ENCODE results near the gene CDCA5.

Gene CDCA5

DNA sequence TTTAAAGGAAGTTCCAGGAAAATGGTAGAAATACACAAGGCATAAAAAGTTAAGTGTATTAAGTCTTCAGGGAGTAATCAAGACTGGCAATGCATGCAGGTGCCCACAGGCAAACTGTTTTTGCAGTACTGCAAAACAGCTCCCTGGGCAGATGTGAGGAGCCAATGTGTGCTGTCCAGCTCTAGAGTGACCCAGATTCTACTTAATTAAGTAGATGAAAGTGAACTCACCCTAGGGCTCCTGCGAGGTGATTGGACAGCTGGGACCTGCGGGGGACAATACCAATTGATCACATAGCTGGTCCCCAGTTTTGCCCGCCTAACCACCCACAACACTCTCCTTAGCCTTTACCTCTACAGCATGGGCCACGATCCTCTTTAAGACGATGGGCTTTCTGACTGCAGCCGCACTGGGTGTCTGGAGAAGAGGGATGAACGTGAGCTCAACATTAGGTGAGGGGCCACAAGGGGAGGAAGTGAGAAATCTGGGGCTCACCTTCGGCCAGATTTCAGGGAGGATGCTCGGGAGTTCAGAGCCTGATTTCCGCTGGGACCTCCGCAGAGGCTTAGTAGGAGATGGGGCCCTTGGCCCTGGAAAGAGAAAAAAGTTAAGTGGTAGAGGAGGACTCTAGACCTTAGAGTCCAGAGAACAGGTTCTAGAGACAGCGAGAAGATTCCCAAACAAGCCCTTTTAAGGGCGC is 556 bp downstream of the CDCA5 start:
- DNase-seq (ENCODE audit: low read depth), result no peak
- TF ChIP-seq, protein P1, sequence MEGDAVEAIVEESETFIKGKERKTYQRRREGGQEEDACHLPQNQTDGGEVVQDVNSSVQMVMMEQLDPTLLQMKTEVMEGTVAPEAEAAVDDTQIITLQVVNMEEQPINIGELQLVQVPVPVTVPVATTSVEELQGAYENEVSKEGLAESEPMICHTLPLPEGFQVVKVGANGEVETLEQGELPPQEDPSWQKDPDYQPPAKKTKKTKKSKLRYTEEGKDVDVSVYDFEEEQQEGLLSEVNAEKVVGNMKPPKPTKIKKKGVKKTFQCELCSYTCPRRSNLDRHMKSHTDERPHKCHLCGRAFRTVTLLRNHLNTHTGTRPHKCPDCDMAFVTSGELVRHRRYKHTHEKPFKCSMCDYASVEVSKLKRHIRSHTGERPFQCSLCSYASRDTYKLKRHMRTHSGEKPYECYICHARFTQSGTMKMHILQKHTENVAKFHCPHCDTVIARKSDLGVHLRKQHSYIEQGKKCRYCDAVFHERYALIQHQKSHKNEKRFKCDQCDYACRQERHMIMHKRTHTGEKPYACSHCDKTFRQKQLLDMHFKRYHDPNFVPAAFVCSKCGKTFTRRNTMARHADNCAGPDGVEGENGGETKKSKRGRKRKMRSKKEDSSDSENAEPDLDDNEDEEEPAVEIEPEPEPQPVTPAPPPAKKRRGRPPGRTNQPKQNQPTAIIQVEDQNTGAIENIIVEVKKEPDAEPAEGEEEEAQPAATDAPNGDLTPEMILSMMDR (IDR thresholded peaks at IDR 0.05; ENCODE audit: insufficient read depth, low read depth, low read length, missing control alignments), result no peak
- H3K4me3 ChIP-seq (ENCODE audit: low read depth, low read length), result peak overlapping the region; percentile 83

DNA sequence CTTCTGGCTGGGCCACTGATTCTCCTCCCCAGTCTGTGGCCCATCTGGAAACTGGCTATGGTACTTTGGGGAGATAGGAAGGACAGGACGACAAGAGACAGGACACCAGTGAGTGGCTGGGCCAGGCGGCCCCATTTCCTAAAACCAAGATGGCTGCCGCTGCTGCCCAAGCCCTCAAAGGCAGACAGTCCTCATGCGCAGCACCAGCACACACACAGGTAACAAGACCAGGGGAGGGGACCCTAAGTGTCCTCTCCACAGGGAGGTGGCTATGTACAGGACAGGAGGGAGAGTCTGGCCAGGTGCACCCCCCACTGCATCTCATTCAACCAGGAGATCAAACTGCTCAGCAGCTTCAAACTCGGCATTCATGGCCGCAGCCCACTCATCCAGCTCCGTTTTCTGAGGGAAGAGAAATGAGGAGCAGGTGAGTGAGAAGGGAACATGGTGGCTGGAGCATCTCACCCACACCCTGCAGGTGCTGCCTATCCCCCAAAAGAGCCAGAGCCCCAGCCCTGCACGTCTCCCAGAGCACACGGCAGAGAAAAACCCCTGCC is 5.0 kb downstream of the CDCA5 start:
- TF ChIP-seq, protein P1 (IDR thresholded peaks at IDR 0.05; ENCODE audit: insufficient read depth, low read depth, low read length, missing control alignments), result no peak
- H3K4me3 ChIP-seq (ENCODE audit: low read depth, low read length), result peak overlapping the region; percentile 30
- no peak for DNase-seq (ENCODE audit: low read depth)

- DNase-seq (ENCODE audit: low read depth), result peak; percentile 84
- peak overlapping the region; percentile 30 for H3K4me3 ChIP-seq (ENCODE audit: low read depth, low read length)
- TF ChIP-seq, protein P1 (IDR thresholded peaks at IDR 0.05; ENCODE audit: insufficient read depth, low read depth, low read length, missing control alignments), result peak; percentile 85
Observed at GRCh38 chr11:65078151-65078550, 5.7 kb downstream of the CDCA5 start.

DNA sequence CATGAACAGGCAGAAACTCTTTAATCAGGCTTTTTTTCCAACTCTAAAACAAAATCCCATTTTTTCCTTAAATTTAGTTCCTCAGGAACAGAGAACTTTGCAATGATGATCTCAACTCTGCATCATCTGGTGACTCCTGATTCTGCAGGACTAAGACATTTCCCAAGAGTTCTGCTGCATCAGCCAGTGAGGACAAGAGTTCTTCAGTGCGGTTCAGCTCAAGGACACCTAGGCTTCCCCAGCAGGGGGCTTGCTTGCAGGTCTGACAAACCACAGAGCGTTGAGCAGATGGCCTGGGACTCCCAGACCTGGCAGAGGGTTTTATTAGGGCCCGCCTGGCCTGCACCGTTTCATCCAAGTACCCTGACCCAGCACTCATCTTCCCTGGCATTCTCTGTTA is 6.4 kb downstream of the CDCA5 start:
- TF ChIP-seq, protein P1 (IDR thresholded peaks at IDR 0.05; ENCODE audit: insufficient read depth, low read depth, low read length, missing control alignments), result no peak
- no peak for DNase-seq (ENCODE audit: low read depth)
- no peak overlapping the region for H3K4me3 ChIP-seq (ENCODE audit: low read depth, low read length)

DNA sequence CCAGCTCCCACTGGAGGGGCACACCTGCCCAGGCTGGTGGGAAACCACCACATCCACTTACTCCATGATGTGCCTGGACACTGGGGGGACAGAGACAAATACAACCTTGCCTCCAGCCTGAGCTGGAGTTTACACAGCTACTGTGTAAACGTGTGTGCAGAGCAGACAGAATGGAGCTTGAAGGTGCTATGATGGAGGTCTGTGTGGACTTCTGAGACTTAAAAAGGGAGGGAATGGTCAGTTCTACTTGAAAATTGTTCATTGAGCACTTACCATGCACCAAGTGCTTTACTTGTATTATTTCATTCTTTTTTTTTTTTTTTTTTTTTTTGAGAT is 11.2 kb downstream of the CDCA5 start:
- no peak for DNase-seq (ENCODE audit: low read depth)
- H3K4me3 ChIP-seq (ENCODE audit: low read depth, low read length), result no peak overlapping the region
- TF ChIP-seq, protein P1 (IDR thresholded peaks at IDR 0.05; ENCODE audit: insufficient read depth, low read depth, low read length, missing control alignments), result no peak

- H3K4me3 ChIP-seq (ENCODE audit: low read depth, low read length), result no peak overlapping the region
- TF ChIP-seq, protein P1 (IDR thresholded peaks at IDR 0.05; ENCODE audit: insufficient read depth, low read depth, low read length, missing control alignments), result no peak
- DNase-seq (ENCODE audit: low read depth), result peak; percentile 38
Observed at GRCh38 chr11:65071907-65072630, 11.8 kb downstream of the CDCA5 start.

Data from GM12865 (cell line).